Adrenal gland (tissue), 5 donors: ENCODE results near the gene CASP1.
"Not testable (repeated sequence)": the region's sequence is repeated elsewhere in the genome, so short reads cannot be mapped to it uniquely, and the experiment has no call there.

Experiments used
- POLR2A ChIP-seq, 2 donors: fragments of 450-650 bp; IDR thresholded peaks; one replicate each; pipeline ENCODE4 v1.6.1; 2017; ENCODE audit warnings: antibody characterized with exemption in 2 of 2, mild to moderate bottlenecking in 2 of 2, moderate library complexity in 1 of 2
- TF ChIP-seq, protein P1 (sequence below), 6 experiments: fragments of 450-650 bp in 4 of 6; fragments of 200-600 bp in 2 of 6; sonication (generic) in 1 of 6; IDR thresholded peaks; 1 replicate in 5 of 6; 2 replicates in 1 of 6; pipeline versions ENCODE4 v1.5.1 to v1.8.0; 2016 to 2021; ENCODE audit warnings: antibody characterized with exemption in 6 of 6, mild to moderate bottlenecking in 2 of 6, moderate library complexity in 1 of 6
- donor health status: DM: no; HTN: no; CAD: no.

- TF ChIP-seq, protein P1, sequence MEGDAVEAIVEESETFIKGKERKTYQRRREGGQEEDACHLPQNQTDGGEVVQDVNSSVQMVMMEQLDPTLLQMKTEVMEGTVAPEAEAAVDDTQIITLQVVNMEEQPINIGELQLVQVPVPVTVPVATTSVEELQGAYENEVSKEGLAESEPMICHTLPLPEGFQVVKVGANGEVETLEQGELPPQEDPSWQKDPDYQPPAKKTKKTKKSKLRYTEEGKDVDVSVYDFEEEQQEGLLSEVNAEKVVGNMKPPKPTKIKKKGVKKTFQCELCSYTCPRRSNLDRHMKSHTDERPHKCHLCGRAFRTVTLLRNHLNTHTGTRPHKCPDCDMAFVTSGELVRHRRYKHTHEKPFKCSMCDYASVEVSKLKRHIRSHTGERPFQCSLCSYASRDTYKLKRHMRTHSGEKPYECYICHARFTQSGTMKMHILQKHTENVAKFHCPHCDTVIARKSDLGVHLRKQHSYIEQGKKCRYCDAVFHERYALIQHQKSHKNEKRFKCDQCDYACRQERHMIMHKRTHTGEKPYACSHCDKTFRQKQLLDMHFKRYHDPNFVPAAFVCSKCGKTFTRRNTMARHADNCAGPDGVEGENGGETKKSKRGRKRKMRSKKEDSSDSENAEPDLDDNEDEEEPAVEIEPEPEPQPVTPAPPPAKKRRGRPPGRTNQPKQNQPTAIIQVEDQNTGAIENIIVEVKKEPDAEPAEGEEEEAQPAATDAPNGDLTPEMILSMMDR (IDR thresholded peaks at IDR 0.05), result not testable (repeated sequence)
- TF ChIP-seq POLR2A (IDR thresholded peaks at IDR 0.05), result not testable (repeated sequence)
These were observed 45.4 kb upstream of the CASP1 start for GRCh38 chr11:105080171-105080906.
